ENCODE measurements around the gene AK4. TPM values are rescaled to one million over a fixed set of nuclear protein-coding genes. Genes with fewer than 3 reads are reported as not detected.

AK4 gene
- total and polyA plus RNA-seq, 2 donors from 2014 or later = 47.6 to 131 TPM

- FAIRE-seq = no peak
- Histone ChIP-seq H3K27ac (ENCODE audit: low read depth in 2 of 2, low read length in 2 of 2) (peak overlapping the region; percentile 3 to 51), H3K9ac (ENCODE audit: low read length in 3 of 3) (peak overlapping the region in 1 of 3 donors; percentile 8), H3K27me3 (ENCODE audit: control insufficient read depth, insufficient read depth, low read length) (peaks cover 6% of the 10 kb centered on the region), H3K4me3 (ENCODE audit: low read length in 3 of 3) (peak overlapping the region; percentile 31 to 84 (median 57)), H3K9me3 (ENCODE audit: control insufficient read depth in 2 of 3, insufficient read depth in 1 of 3, low read length in 3 of 3) (no peaks in the 10 kb centered on the region), H3K4me1 (ENCODE audit: control insufficient read depth in 2 of 3, insufficient read depth in 2 of 3, low read depth in 1 of 3, low read length in 3 of 3) (peaks cover 0 to 2% (median 0%) of the 10 kb centered on the region in 3 donors), H3K36me3 (ENCODE audit: control insufficient read depth in 2 of 3, insufficient read depth in 3 of 3, low read length in 3 of 3) (no peaks in the 10 kb centered on the region)
- intact Hi-C loops (cut with DNase I) = no loop called here
- peak in 2 of 5 donors; percentile 14 to 39 for DNase-seq
- TF ChIP-seq CTCF (IDR thresholded peaks at IDR 0.05; ENCODE audit: borderline replicate concordance, extremely low read depth, insufficient read depth) = no peak
These were observed 1.0 kb upstream of the AK4 start for GRCh38 chr1:65146908-65147423.

GRCh38 chr1:65147424-65148177 lies 402 bp upstream of the AK4 start:
- Histone ChIP-seq H3K4me1 (ENCODE audit: control insufficient read depth in 2 of 3, insufficient read depth in 2 of 3, low read depth in 1 of 3, low read length in 3 of 3) (peaks cover 0 to 2% (median 0%) of the 10 kb centered on the region in 3 donors), H3K9me3 (ENCODE audit: control insufficient read depth in 2 of 3, insufficient read depth in 1 of 3, low read length in 3 of 3) (no peaks in the 10 kb centered on the region), H3K4me3 (ENCODE audit: low read length in 3 of 3) (peak overlapping the region; percentile 31 to 84 (median 57)), H3K36me3 (ENCODE audit: control insufficient read depth in 2 of 3, insufficient read depth in 3 of 3, low read length in 3 of 3) (no peaks in the 10 kb centered on the region), H3K9ac (ENCODE audit: low read length in 3 of 3) (peak overlapping the region in 2 of 3 donors; percentile 16 to 46), H3K27me3 (ENCODE audit: control insufficient read depth, insufficient read depth, low read length) (peaks cover 6% of the 10 kb centered on the region), H3K27ac (ENCODE audit: low read depth in 2 of 2, low read length in 2 of 2) (peak overlapping the region; percentile 3 to 51)
- no peak for FAIRE-seq
- peak; percentile 54 to 85 (median 63) for DNase-seq
- intact Hi-C loops (cut with DNase I) = no loop called here
- TF ChIP-seq CTCF (IDR thresholded peaks at IDR 0.05; ENCODE audit: borderline replicate concordance, extremely low read depth, insufficient read depth) = no peak

- no peaks in the 10 kb centered on the region for H3K36me3 ChIP-seq (ENCODE audit: control insufficient read depth in 2 of 3, insufficient read depth in 3 of 3, low read length in 3 of 3)
- H3K9ac ChIP-seq (ENCODE audit: low read length in 3 of 3) = peak overlapping the region; percentile 21 to 89 (median 55)
- intact Hi-C loops (cut with DNase I) = no loop called here
- H3K4me3 ChIP-seq (ENCODE audit: low read length in 3 of 3) = peak overlapping the region; percentile 60 to 84 (median 72)
- H3K9me3 ChIP-seq (ENCODE audit: control insufficient read depth in 2 of 3, insufficient read depth in 1 of 3, low read length in 3 of 3) = no peaks in the 10 kb centered on the region
- H3K27ac ChIP-seq (ENCODE audit: low read depth in 2 of 2, low read length in 2 of 2) = peak overlapping the region; percentile 78 to 81
- no peak for FAIRE-seq
- H3K27me3 ChIP-seq (ENCODE audit: control insufficient read depth, insufficient read depth, low read length) = peaks cover 6% of the 10 kb centered on the region
- peaks cover 0 to 2% (median 0%) of the 10 kb centered on the region in 3 donors for H3K4me1 ChIP-seq (ENCODE audit: control insufficient read depth in 2 of 3, insufficient read depth in 2 of 3, low read depth in 1 of 3, low read length in 3 of 3)
- TF ChIP-seq CTCF (IDR thresholded peaks at IDR 0.05; ENCODE audit: borderline replicate concordance, extremely low read depth, insufficient read depth) = no peak
- peak; percentile 56 to 78 (median 60) for DNase-seq
These were observed 746 bp downstream of the AK4 start for GRCh38 chr1:65148548-65149350.

Measured in kidney (tissue), 14 donors.